ENCODE data around the gene PTPRN2. TPM values are rescaled to one million over a fixed set of nuclear protein-coding genes. Genes with fewer than 3 reads are reported as not detected.

The PTPRN2 gene
- polyA plus RNA-seq, 1 experiment = 0.31 TPM

DNA sequence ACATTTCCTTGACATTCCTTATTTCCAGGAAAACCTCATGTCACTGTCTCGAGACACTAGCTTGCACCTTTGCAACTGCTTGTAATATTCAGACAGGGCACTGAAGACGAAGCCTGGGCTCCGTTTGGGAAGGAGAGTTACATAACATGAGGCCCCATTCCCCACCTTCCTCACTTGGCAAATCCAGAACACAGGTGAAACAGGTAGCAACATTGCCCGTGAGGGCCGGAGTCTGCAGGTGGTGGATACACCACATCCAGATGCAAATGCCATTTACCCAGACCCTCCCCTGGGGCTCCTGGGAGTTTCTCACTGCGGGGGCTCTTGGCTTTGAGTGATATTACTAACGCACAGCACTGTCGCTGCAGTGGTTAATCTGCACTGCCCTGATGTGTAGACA is 491.0 kb downstream of the PTPRN2 start:
- H3K4me3 ChIP-seq (ENCODE audit: low read depth, low read length) = no peak overlapping the region
- DNase-seq (ENCODE audit: low read depth) = no peak
- TF ChIP-seq CTCF (IDR thresholded peaks at IDR 0.05; ENCODE audit: insufficient read depth, low read depth, low read length) = no peak
- POLR2A ChIA-PET = no interaction called here
- no peaks in the 10 kb centered on the region for H3K36me3 ChIP-seq (ENCODE audit: control insufficient read depth, insufficient read depth, low read length)
- CTCF ChIA-PET = no interaction called here
- no peaks in the 10 kb centered on the region for H3K27me3 ChIP-seq (ENCODE audit: control insufficient read depth, insufficient read depth, low read length)

DNA sequence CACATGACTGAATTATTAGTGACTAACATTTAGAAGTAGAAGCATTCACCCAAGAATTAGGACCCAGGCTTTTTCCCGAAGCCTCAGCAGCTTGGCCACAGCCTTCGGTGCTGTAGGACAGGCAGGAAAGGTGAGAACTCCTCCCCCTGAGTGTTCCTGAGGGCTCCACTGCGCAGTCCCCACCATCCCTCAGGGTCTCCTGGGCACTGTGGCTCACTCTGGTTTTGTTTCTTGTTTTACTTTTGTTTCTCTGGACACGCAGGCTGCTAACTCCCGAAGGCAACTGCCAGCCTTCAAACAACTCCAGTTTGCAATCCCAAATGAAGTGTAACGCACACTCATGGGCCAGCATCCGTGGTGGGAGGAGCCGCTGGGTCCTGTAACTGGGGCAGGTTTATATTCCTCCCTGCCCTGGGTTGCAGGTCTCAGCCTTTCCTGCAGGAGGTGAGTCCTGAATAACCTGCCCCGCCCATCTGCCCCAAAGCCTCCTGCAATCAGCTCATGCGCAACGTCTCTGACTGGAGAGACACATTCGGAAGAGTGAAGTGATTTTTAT is 492.9 kb downstream of the PTPRN2 start:
- CTCF ChIA-PET = no interaction called here
- no peak for DNase-seq (ENCODE audit: low read depth)
- POLR2A ChIA-PET = no interaction called here
- no peak for TF ChIP-seq CTCF (IDR thresholded peaks at IDR 0.05; ENCODE audit: insufficient read depth, low read depth, low read length)
- Histone ChIP-seq H3K36me3 (ENCODE audit: control insufficient read depth, insufficient read depth, low read length) (no peaks in the 10 kb centered on the region), H3K27me3 (ENCODE audit: control insufficient read depth, insufficient read depth, low read length) (no peaks in the 10 kb centered on the region), H3K4me3 (ENCODE audit: low read depth, low read length) (no peak overlapping the region)

GRCh38 chr7:158094046-158094445 is 493.6 kb downstream of the PTPRN2 start:
- no peak overlapping the region for H3K4me3 ChIP-seq (ENCODE audit: low read depth, low read length)
- POLR2A ChIA-PET = no interaction called here
- no peaks in the 10 kb centered on the region for H3K36me3 ChIP-seq (ENCODE audit: control insufficient read depth, insufficient read depth, low read length)
- CTCF ChIA-PET = no interaction called here
- TF ChIP-seq CTCF (IDR thresholded peaks at IDR 0.05; ENCODE audit: insufficient read depth, low read depth, low read length) = no peak
- no peaks in the 10 kb centered on the region for H3K27me3 ChIP-seq (ENCODE audit: control insufficient read depth, insufficient read depth, low read length)
- DNase-seq (ENCODE audit: low read depth) = no peak

- H3K4me3 ChIP-seq (ENCODE audit: low read depth, low read length) = no peak overlapping the region
- ChIA-PET POLR2A (no interaction called here), CTCF (interaction anchor here (0.9 kb wide), 1 partner anchor 13 kb away, joined by 3 read pairs; no protein-coding TSS in a partner anchor)
- H3K36me3 ChIP-seq (ENCODE audit: control insufficient read depth, insufficient read depth, low read length) = no peaks in the 10 kb centered on the region
- no peak for TF ChIP-seq CTCF (IDR thresholded peaks at IDR 0.05; ENCODE audit: insufficient read depth, low read depth, low read length)
- no peak for DNase-seq (ENCODE audit: low read depth)
- H3K27me3 ChIP-seq (ENCODE audit: control insufficient read depth, insufficient read depth, low read length) = no peaks in the 10 kb centered on the region
These were observed 494.3 kb downstream of the PTPRN2 start for GRCh38 chr7:158093156-158093796.

- POLR2A ChIA-PET = no interaction called here
- CTCF ChIA-PET = no interaction called here
- no peaks in the 10 kb centered on the region for H3K36me3 ChIP-seq (ENCODE audit: control insufficient read depth, insufficient read depth, low read length)
- no peak overlapping the region for H3K4me3 ChIP-seq (ENCODE audit: low read depth, low read length)
- no peaks in the 10 kb centered on the region for H3K27me3 ChIP-seq (ENCODE audit: control insufficient read depth, insufficient read depth, low read length)
- DNase-seq (ENCODE audit: low read depth) = no peak
- no peak for TF ChIP-seq CTCF (IDR thresholded peaks at IDR 0.05; ENCODE audit: insufficient read depth, low read depth, low read length)
These were observed 500.4 kb downstream of the PTPRN2 start for GRCh38 chr7:158087196-158087595.

Data from BJ (cell line).